Thoracic aorta (tissue), 2 donors: ENCODE measurements around the gene CDH19. TPM values are rescaled to one million over a fixed set of nuclear protein-coding genes. Genes with fewer than 3 reads are reported as not detected.

Source experiments
- ATAC-seq: fragments of 150-250 bp; one replicate; pipeline ENCODE4 v1.8.0; 2017; ENCODE audit warnings: low read depth; ENCODE audit not compliant: insufficient number of reproducible peaks, low FRiP score
- DNase-seq: peaks from one replicate; pipeline ENCODE4 v3.0.0-alpha.2; 2020; ENCODE audit warnings: low spot score
- H3K27ac ChIP-seq, 2 donors: fragments of 200-600 bp; sonication (generic); 1 replicate in 1 of 2; 2 replicates in 1 of 2; pipeline ENCODE4 v1.5.1; 2016; ENCODE audit warnings: mild to moderate bottlenecking in 2 of 2, moderate library complexity in 2 of 2
- H3K27me3 ChIP-seq: fragments of 200-600 bp; sonication (generic); replicated peaks from 2 replicates; pipeline ENCODE4 v1.6.0; 2016; ENCODE audit warnings: mild to moderate bottlenecking; ENCODE audit not compliant: insufficient read depth
- H3K36me3 ChIP-seq: fragments of 200-600 bp; sonication (generic); one replicate; pipeline ENCODE4 v1.5.1; 2016
- H3K4me1 ChIP-seq, 2 donors: fragments of 200-600 bp; sonication (generic); 1 replicate in 1 of 2; 2 replicates in 1 of 2; pipeline versions ENCODE4 v1.5.1 to v1.6.0; 2016; ENCODE audit warnings: low read depth in 2 of 2, mild to moderate bottlenecking in 1 of 2; ENCODE audit not compliant: control insufficient read depth in 1 of 2
- H3K4me3 ChIP-seq: fragments of 200-600 bp; sonication (generic); 2 replicates; pipeline ENCODE4 v1.5.1; 2016; ENCODE audit warnings: mild to moderate bottlenecking
- H3K9me3 ChIP-seq: fragments of 200-600 bp; sonication (generic); 2 replicates; pipeline ENCODE4 v1.5.1; 2016
- CTCF ChIP-seq: fragments of 200-600 bp; sonication (generic); IDR thresholded peaks from one replicate; pipeline ENCODE4 v1.5.1; 2019; ENCODE audit warnings: antibody characterized with exemption
- total RNA-seq, 2 donors: library from RNA; depleted of rRNA; stranded (reverse); fragments of >200 nt; gene quantifications; one replicate each; pipeline versions ENCODE4 v1.1.0 to v1.2.3, GENCODE V29; 2016

Gene CDH19
- total RNA-seq, 2 donors from 2014 or later: 8.9 to 31.6 TPM

- Histone ChIP-seq H3K27ac (no peak overlapping the region), H3K9me3 (no peaks in the 10 kb centered on the region), H3K4me3 (no peak overlapping the region), H3K36me3 (no peaks in the 10 kb centered on the region), H3K4me1 (no peaks in the 10 kb centered on the region), H3K27me3 (no peaks in the 10 kb centered on the region)
- no peak for ATAC-seq
- TF ChIP-seq CTCF: no peak
- DNase-seq: no peak
These were observed 55.1 kb downstream of the CDH19 start for GRCh38 chr18:66548747-66549146.

- no peak overlapping the region for H3K27ac ChIP-seq
- H3K27me3 ChIP-seq: no peaks in the 10 kb centered on the region
- no peaks in the 10 kb centered on the region for H3K36me3 ChIP-seq
- DNase-seq (no peak), ATAC-seq (no peak)
- no peaks in the 10 kb centered on the region for H3K4me1 ChIP-seq
- no peak overlapping the region for H3K4me3 ChIP-seq
- H3K9me3 ChIP-seq: no peaks in the 10 kb centered on the region
- no peak for TF ChIP-seq CTCF
These were observed 69.8 kb downstream of the CDH19 start for GRCh38 chr18:66534110-66534509.

- Histone ChIP-seq H3K27ac (no peak overlapping the region), H3K27me3 (no peaks in the 10 kb centered on the region), H3K4me1 (no peaks in the 10 kb centered on the region), H3K36me3 (no peaks in the 10 kb centered on the region), H3K9me3 (no peaks in the 10 kb centered on the region), H3K4me3 (no peak overlapping the region)
- ATAC-seq (no peak), DNase-seq (no peak)
- TF ChIP-seq CTCF: no peak
These were observed 70.2 kb downstream of the CDH19 start for GRCh38 chr18:66533693-66534092.

GRCh38 chr18:66523219-66523991, 80.5 kb downstream of the CDH19 start:
- ATAC-seq: no peak

GRCh38 chr18:66513996-66514395, 89.9 kb downstream of the CDH19 start:
- no peak for DNase-seq

More at GRCh38 chr18:66523219-66523991, 80.5 kb downstream of the CDH19 start:
- Histone ChIP-seq H3K36me3 (no peaks in the 10 kb centered on the region), H3K27me3 (no peaks in the 10 kb centered on the region), H3K27ac (no peak overlapping the region), H3K4me1 (no peaks in the 10 kb centered on the region), H3K4me3 (no peak overlapping the region), H3K9me3 (no peaks in the 10 kb centered on the region)
- TF ChIP-seq CTCF: no peak
- no peak for DNase-seq

More at GRCh38 chr18:66513996-66514395, 89.9 kb downstream of the CDH19 start:
- H3K9me3 ChIP-seq: no peaks in the 10 kb centered on the region
- H3K27me3 ChIP-seq: no peaks in the 10 kb centered on the region
- H3K4me3 ChIP-seq: no peak overlapping the region
- no peak overlapping the region for H3K27ac ChIP-seq
- no peak for ATAC-seq
- no peaks in the 10 kb centered on the region for H3K36me3 ChIP-seq
- TF ChIP-seq CTCF: no peak
- no peaks in the 10 kb centered on the region for H3K4me1 ChIP-seq
